RWPE2 (cell line): ENCODE measurements around the gene LRRC47.

ENCODE experiments used
- ATAC-seq: fragments of 200-7000 bp; cut with Tn5 transposase; 3 replicates; pipeline ENCODE4 v1.9.1; 2021; ENCODE audit warnings: low read depth
- DNase-seq: peaks from one replicate; pipeline ENCODE4 v3.0.0-alpha.2; 2020; ENCODE audit warnings: low spot score
- H3K27ac ChIP-seq: fragments of 450-650 bp; 2 replicates; pipeline ENCODE4 v1.5.1; 2017; ENCODE audit warnings: mild to moderate bottlenecking; ENCODE audit not compliant: poor library complexity, severe bottlenecking
- H3K27me3 ChIP-seq: fragments of 250-450 bp; sonication (Bioruptor Pico); 2 replicates; pipeline ENCODE4 v1.5.1; 2021; ENCODE audit warnings: mild to moderate bottlenecking, moderate library complexity; ENCODE audit not compliant: insufficient read depth, poor library complexity, severe bottlenecking
- H3K36me3 ChIP-seq: fragments of 250-450 bp; sonication (Bioruptor Pico); 2 replicates; pipeline ENCODE4 v1.5.1; 2020; ENCODE audit warnings: low read depth, mild to moderate bottlenecking, moderate library complexity
- H3K4me1 ChIP-seq: fragments of 250-450 bp; sonication (Bioruptor Pico); 2 replicates; pipeline ENCODE4 v1.5.1; 2021; ENCODE audit warnings: mild to moderate bottlenecking, moderate library complexity; ENCODE audit not compliant: insufficient read depth, poor library complexity, severe bottlenecking
- H3K4me3 ChIP-seq: fragments of 250-450 bp; sonication (Bioruptor Pico); 2 replicates; pipeline ENCODE4 v1.5.1; 2021; ENCODE audit warnings: mild to moderate bottlenecking, moderate library complexity; ENCODE audit not compliant: severe bottlenecking
- H3K9me3 ChIP-seq: fragments of 250-450 bp; sonication (Bioruptor Pico); 2 replicates; pipeline ENCODE4 v1.5.1; 2021; ENCODE audit warnings: mild to moderate bottlenecking, moderate library complexity; ENCODE audit not compliant: severe bottlenecking
- CTCF ChIP-seq: fragments of 450-650 bp; IDR thresholded peaks from one replicate; pipeline ENCODE4 v1.5.1; 2017; ENCODE audit warnings: mild to moderate bottlenecking, moderate library complexity; ENCODE audit not compliant: poor library complexity, severe bottlenecking

LRRC47 gene

GRCh38 chr1:3774946-3775489 lies 21.3 kb downstream of the LRRC47 start:
- no peak overlapping the region for H3K27ac ChIP-seq
- no peaks in the 10 kb centered on the region for H3K4me1 ChIP-seq
- H3K4me3 ChIP-seq = no peak overlapping the region
- no peak for TF ChIP-seq CTCF
- ATAC-seq (no peak), DNase-seq (no peak)
- no peaks in the 10 kb centered on the region for H3K9me3 ChIP-seq
- H3K36me3 ChIP-seq = peaks cover 2% of the 10 kb centered on the region; the same call in 1 of the 2 replicates
- H3K27me3 ChIP-seq = no peaks in the 10 kb centered on the region

- Histone ChIP-seq H3K4me1 (no peaks in the 10 kb centered on the region), H3K27ac (no peak overlapping the region), H3K9me3 (no peaks in the 10 kb centered on the region), H3K36me3 (no peaks in the 10 kb centered on the region; the same call in 1 of the 2 replicates), H3K4me3 (no peak overlapping the region), H3K27me3 (no peaks in the 10 kb centered on the region)
- ATAC-seq (no peak), DNase-seq (no peak)
- no peak for TF ChIP-seq CTCF
These were observed 21.9 kb downstream of the LRRC47 start for GRCh38 chr1:3774276-3774945.

GRCh38 chr1:3773572-3774275 lies 22.6 kb downstream of the LRRC47 start:
- no peaks in the 10 kb centered on the region for H3K36me3 ChIP-seq
- no peak overlapping the region for H3K4me3 ChIP-seq
- no peaks in the 10 kb centered on the region for H3K27me3 ChIP-seq
- H3K9me3 ChIP-seq = no peaks in the 10 kb centered on the region
- no peak for DNase-seq
- no peaks in the 10 kb centered on the region for H3K4me1 ChIP-seq
- no peak for TF ChIP-seq CTCF
- no peak for ATAC-seq
- H3K27ac ChIP-seq = no peak overlapping the region

- ATAC-seq (no peak; the same call in none of the 3 replicates), DNase-seq (no peak)
- no peak for TF ChIP-seq CTCF
These were observed 23.4 kb downstream of the LRRC47 start, which contains the start of gene SMIM1 for GRCh38 chr1:3772715-3773571. SMIM1 (plus strand) TSS chr1:3772749; CDS start chr1:3775374, 2,625 bp downstream.

More at GRCh38 chr1:3772715-3773571, 23.4 kb downstream of the LRRC47 start, which contains the start of gene SMIM1:
- no peaks in the 10 kb centered on the region for H3K4me1 ChIP-seq
- H3K9me3 ChIP-seq = no peaks in the 10 kb centered on the region
- H3K4me3 ChIP-seq = peak within 1 kb of the TSS; percentile 53
- no peaks in the 10 kb centered on the region for H3K36me3 ChIP-seq
- H3K27me3 ChIP-seq = no peaks in the 10 kb centered on the region
- H3K27ac ChIP-seq = no peak within 1 kb of the TSS
